Breast epithelium (tissue), 4 donors: ENCODE measurements around the gene ASIC3. TPM values are rescaled to one million over a fixed set of nuclear protein-coding genes. Genes with fewer than 3 reads are reported as not detected.

Source experiments
- DNase-seq, 2 donors: peaks; one replicate each; pipeline ENCODE4 v3.0.0-alpha.2; 2019; ENCODE audit warnings: low spot score in 2 of 2
- H3K27ac ChIP-seq, 2 donors: fragments of 200-600 bp; sonication (generic) in 1 of 2; one replicate each; pipeline ENCODE4 v1.5.1; 2016 to 2019; ENCODE audit warnings: mild to moderate bottlenecking in 1 of 2
- H3K27me3 ChIP-seq, 2 donors: fragments of 200-600 bp; sonication (generic) in 1 of 2; one replicate each; pipeline versions ENCODE4 v1.5.1 to v1.6.0; 2017 to 2019; ENCODE audit warnings: control low read depth in 1 of 2, mild to moderate bottlenecking in 1 of 2
- H3K36me3 ChIP-seq: fragments of 200-600 bp; one replicate; pipeline ENCODE4 v1.5.1; 2019
- H3K4me1 ChIP-seq, 2 donors: fragments of 200-600 bp; sonication (generic); one replicate each; pipeline ENCODE4 v1.5.1; 2016 to 2019; ENCODE audit warnings: control low read depth in 1 of 2
- H3K4me3 ChIP-seq, 3 donors: fragments of 200-600 bp; sonication (generic); 1 replicate in 2 of 3; 2 replicates in 1 of 3; pipeline ENCODE4 v1.5.1; 2016 to 2019; ENCODE audit warnings: mild to moderate bottlenecking in 3 of 3, moderate library complexity in 2 of 3
- H3K9me3 ChIP-seq, 2 donors: fragments of 200-600 bp; sonication (generic) in 1 of 2; one replicate each; pipeline ENCODE4 v1.5.1; 2016 to 2019; ENCODE audit warnings: control low read depth in 1 of 2
- POLR2A ChIP-seq: fragments of 450-650 bp; IDR thresholded peaks from one replicate; pipeline ENCODE4 v1.6.1; 2016; ENCODE audit warnings: antibody characterized with exemption, mild to moderate bottlenecking, moderate library complexity
- POLR2AphosphoS5 ChIP-seq, 3 donors: sonication (generic); formaldehyde crosslinking; IDR thresholded peaks; one replicate each; pipeline ENCODE4 v1.6.1; 2017; ENCODE audit warnings: antibody characterized with exemption in 3 of 3
- intact Hi-C: fragments of 100-400 bp; cut with DNase I; formaldehyde crosslinking; loops from one replicate; pipeline ENCODE4 v1.15.1; 2023; ENCODE audit warnings: low total_unique reads
- total RNA-seq, 3 donors: library from RNA; depleted of rRNA; stranded (reverse); fragments of >200 nt; gene quantifications; one replicate each; pipeline ENCODE4 v1.1.0, GENCODE V29; 2016
- TF ChIP-seq, protein P1 (sequence below), 3 donors: fragments of 450-650 bp; IDR thresholded peaks; one replicate each; pipeline ENCODE4 v1.5.1; 2016 to 2017; ENCODE audit warnings: antibody characterized with exemption in 3 of 3, mild to moderate bottlenecking in 3 of 3, moderate library complexity in 3 of 3

ASIC3 gene
- total RNA-seq, 3 donors from 2014 or later, result 1.3 to 3.3 (median 2.3) TPM

- Histone ChIP-seq H3K9me3 (no peaks in the 10 kb centered on the region), H3K27me3 (no peaks in the 10 kb centered on the region), H3K4me1 (peaks cover 20 to 24% of the 10 kb centered on the region in 2 donors), H3K4me3 (peak overlapping the region; percentile 81 to 98 (median 86)), H3K36me3 (no peaks in the 10 kb centered on the region), H3K27ac (peak overlapping the region; percentile 97 to 100)
- TF ChIP-seq, protein P1, sequence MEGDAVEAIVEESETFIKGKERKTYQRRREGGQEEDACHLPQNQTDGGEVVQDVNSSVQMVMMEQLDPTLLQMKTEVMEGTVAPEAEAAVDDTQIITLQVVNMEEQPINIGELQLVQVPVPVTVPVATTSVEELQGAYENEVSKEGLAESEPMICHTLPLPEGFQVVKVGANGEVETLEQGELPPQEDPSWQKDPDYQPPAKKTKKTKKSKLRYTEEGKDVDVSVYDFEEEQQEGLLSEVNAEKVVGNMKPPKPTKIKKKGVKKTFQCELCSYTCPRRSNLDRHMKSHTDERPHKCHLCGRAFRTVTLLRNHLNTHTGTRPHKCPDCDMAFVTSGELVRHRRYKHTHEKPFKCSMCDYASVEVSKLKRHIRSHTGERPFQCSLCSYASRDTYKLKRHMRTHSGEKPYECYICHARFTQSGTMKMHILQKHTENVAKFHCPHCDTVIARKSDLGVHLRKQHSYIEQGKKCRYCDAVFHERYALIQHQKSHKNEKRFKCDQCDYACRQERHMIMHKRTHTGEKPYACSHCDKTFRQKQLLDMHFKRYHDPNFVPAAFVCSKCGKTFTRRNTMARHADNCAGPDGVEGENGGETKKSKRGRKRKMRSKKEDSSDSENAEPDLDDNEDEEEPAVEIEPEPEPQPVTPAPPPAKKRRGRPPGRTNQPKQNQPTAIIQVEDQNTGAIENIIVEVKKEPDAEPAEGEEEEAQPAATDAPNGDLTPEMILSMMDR (IDR thresholded peaks at IDR 0.05), result no peak
- TF ChIP-seq POLR2AphosphoS5 (IDR thresholded peaks at IDR 0.05) (peak; percentile 76 to 87 (median 80)), POLR2A (peak; percentile 50)
- DNase-seq, result peak; percentile 98 to 99
- intact Hi-C loops, result no loop called here
These were observed 9.9 kb downstream of the ASIC3 start for GRCh38 chr7:151057989-151058780.

- H3K4me1 ChIP-seq, result peaks cover 20 to 24% of the 10 kb centered on the region in 2 donors
- intact Hi-C loops, result no loop called here
- no peaks in the 10 kb centered on the region for H3K36me3 ChIP-seq
- peak overlapping the region; percentile 97 to 100 for H3K27ac ChIP-seq
- H3K9me3 ChIP-seq, result no peaks in the 10 kb centered on the region
- DNase-seq, result no peak
- H3K4me3 ChIP-seq, result peak overlapping the region; percentile 81 to 98 (median 86)
- H3K27me3 ChIP-seq, result no peaks in the 10 kb centered on the region
- TF ChIP-seq POLR2AphosphoS5 (IDR thresholded peaks at IDR 0.05) (no peak), POLR2A (no peak)
- TF ChIP-seq, protein P1 (IDR thresholded peaks at IDR 0.05), result no peak
These were observed 10.5 kb downstream of the ASIC3 start for GRCh38 chr7:151058781-151059366.

DNA sequence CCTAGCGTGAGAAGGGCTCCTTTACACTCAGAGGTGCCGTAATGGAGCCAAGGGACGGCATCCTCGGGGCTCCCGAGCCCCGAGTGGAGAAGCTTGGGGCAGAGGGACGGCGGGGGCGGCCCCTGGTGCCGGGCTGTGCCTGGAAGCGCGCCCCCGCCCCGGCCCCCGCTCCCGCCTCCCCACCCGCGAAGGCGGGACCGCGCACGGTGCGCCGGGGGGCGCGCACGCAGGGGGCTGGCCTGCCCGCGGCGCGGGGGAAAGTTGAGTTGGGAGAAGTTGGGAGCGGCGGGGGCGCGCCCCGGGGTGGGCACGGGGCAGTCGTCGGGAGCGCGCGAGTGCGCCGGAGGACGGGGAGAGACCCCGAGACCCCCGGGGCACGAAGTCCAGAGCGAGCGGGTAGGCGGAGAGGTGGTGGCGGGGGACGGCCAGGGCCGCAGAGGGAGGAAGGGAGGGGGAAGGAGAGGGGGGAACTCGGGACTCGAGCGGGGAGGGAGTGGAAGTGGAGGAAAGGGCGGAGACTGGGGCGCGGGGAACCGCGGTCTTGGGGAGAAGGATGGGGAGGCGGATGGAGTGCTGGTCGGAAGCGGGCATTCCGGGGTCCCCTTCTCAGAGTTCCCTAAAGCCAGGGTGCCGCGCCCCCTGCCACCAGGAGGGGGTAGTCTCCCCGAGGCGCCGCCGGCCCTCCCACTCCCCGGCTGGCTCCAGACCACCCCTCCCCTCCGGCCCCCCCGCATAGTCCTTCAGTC, 11.2 kb downstream of the ASIC3 start, which contains the start of gene SLC4A2:
Gene SLC4A2, plus strand, starts transcription at position 223 of the 746 bp plus-strand sequence. CDS start 2,399 bp downstream, outside the sequence.
- peak; percentile 65 to 71 for DNase-seq
- intact Hi-C loops, result no loop called here
- H3K4me1 ChIP-seq, result peaks cover 20 to 24% of the 10 kb centered on the region in 2 donors
- peak within 1 kb of the TSS; percentile 97 to 100 for H3K27ac ChIP-seq
- no peaks in the 10 kb centered on the region for H3K36me3 ChIP-seq
- H3K4me3 ChIP-seq, result peak within 1 kb of the TSS; percentile 81 to 98 (median 86)
- no peak for TF ChIP-seq POLR2AphosphoS5 (IDR thresholded peaks at IDR 0.05)
- no peak for TF ChIP-seq POLR2A
- TF ChIP-seq, protein P1 (IDR thresholded peaks at IDR 0.05), result peak in 2 of 3 donors; percentile 9 to 29
- no peaks in the 10 kb centered on the region for H3K27me3 ChIP-seq
- no peaks in the 10 kb centered on the region for H3K9me3 ChIP-seq

GRCh38 chr7:151060113-151060415, 11.7 kb downstream of the ASIC3 start:
- Histone ChIP-seq H3K27me3 (no peaks in the 10 kb centered on the region), H3K4me1 (peaks cover 20 to 24% of the 10 kb centered on the region in 2 donors), H3K4me3 (peak overlapping the region; percentile 81 to 98 (median 86)), H3K36me3 (no peaks in the 10 kb centered on the region), H3K27ac (peak overlapping the region; percentile 97 to 100), H3K9me3 (no peaks in the 10 kb centered on the region)
- intact Hi-C loops, result no loop called here
- peak in 1 of 2 donors; percentile 43 for DNase-seq
- TF ChIP-seq POLR2AphosphoS5 (IDR thresholded peaks at IDR 0.05) (peak in 1 of 3 donors; percentile 2), POLR2A (no peak)

DNA sequence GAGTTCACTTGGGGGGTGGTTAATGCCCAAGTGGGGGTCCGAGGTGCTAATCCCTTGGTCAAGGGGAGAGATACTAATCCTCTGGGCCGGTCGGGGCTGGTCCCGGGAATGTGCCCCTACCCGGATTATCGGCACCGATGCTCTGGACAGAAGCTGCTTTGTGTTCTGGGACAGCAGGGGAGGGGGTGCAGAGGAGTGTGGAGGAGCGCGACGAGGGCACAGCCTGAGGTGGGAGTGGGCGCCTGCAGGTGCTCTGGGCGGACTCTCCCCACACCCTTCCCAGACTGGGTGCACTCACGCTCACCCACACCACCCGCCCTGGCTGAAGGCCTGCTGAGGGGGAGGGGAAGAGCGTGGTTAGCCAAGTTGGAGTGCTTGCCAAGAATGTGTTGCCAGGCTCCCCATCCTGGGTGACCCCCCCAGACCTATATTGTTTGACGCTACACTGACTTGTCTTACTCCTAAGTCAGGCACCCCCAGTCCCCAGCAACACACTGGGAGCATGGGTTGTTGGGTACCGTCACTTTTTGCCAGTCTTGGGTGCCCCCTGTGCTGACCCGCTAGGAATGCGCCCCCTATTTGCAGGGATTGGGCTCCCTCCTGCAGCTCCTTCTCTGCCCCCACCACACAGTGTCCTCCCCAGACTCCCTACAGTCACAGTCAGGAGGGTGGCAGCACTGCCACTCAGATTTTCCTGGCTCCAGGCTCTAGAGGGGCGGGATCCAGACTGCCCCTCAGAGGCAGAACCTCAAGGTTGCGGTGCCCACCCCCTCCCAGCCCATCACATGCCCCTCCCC, 12.3 kb downstream of the ASIC3 start:
- TF ChIP-seq POLR2AphosphoS5 (IDR thresholded peaks at IDR 0.05), result no peak
- TF ChIP-seq, protein P1 (IDR thresholded peaks at IDR 0.05), result no peak
- TF ChIP-seq POLR2A, result no peak
- no peaks in the 10 kb centered on the region for H3K9me3 ChIP-seq
- H3K27me3 ChIP-seq, result no peaks in the 10 kb centered on the region
- no peaks in the 10 kb centered on the region for H3K36me3 ChIP-seq
- no peak for DNase-seq
- H3K4me1 ChIP-seq, result peaks cover 20 to 24% of the 10 kb centered on the region in 2 donors
- peak overlapping the region; percentile 81 to 98 (median 86) for H3K4me3 ChIP-seq
- intact Hi-C loops, result no loop called here
- peak overlapping the region; percentile 97 to 100 for H3K27ac ChIP-seq
